C1 segment of cervical spinal cord (tissue), 14 donors: ENCODE data around the gene PDE3B.
"Not testable (repeated sequence)": the region's sequence is repeated elsewhere in the genome, so short reads cannot be mapped to it uniquely, and the experiment has no call there.

ENCODE experiments used
- DNase-seq, 14 donors: peaks; one replicate each; lab custom pipeline; 2025; lab: John Stamatoyannopoulos, UW

PDE3B gene

DNA sequence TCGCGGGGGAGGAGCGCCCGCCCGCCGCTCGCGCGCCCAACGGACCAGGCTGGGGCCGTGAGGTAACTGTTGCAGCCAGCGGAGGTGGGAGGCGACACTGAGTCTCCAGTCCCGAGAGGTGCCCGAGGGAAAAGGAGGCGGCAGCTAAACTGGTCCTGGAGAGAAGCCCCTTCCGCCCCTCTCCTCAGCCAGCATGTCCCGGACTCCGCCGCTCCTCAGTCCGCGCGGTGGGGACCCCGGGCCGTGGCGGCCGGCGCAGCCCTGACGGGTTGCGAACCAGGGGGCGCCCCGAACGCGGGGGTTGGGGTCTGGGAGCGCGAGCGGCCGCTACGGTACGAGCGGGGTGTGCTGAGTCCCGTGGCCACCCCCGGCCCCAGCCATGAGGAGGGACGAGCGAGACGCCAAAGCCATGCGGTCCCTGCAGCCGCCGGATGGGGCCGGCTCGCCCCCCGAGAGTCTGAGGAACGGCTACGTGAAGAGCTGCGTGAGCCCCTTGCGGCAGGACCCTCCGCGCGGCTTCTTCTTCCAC, at the start of gene PDE3B:
Gene PDE3B (plus strand): TSS at position 108 of the 529 bp plus-strand sequence. CDS start 272 bp downstream, at position 380.
- peak in 10 of 14 donors; percentile 32 to 75 (median 52) for DNase-seq

GRCh38 chr11:14595261-14595660, 48.3 kb upstream of the PDE3B start:
- not testable (repeated sequence) for DNase-seq

- no peak for DNase-seq
Observed at GRCh38 chr11:14607713-14608112, 35.9 kb upstream of the PDE3B start.

GRCh38 chr11:14609902-14610301, 33.7 kb upstream of the PDE3B start:
- DNase-seq, result no peak

DNA sequence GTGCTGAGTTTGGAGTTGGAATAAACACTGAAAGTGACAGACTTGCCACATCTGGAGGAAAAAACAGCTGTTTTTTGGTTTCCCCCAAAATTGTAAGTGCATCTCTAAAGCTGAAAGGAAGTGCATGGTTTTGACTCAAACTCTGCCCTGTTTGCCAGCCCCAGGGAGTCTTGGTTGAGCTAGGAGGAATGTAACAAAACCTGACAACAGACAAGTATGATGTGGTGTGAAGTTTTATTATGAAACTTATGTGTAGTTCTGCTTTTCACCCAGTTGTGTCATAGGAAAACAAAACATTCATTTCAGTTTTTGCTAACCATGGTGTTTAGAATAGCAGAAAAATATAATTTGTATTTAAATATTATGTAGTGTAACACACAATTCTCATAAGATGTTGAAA, 31.7 kb upstream of the PDE3B start:
- no peak for DNase-seq

DNA sequence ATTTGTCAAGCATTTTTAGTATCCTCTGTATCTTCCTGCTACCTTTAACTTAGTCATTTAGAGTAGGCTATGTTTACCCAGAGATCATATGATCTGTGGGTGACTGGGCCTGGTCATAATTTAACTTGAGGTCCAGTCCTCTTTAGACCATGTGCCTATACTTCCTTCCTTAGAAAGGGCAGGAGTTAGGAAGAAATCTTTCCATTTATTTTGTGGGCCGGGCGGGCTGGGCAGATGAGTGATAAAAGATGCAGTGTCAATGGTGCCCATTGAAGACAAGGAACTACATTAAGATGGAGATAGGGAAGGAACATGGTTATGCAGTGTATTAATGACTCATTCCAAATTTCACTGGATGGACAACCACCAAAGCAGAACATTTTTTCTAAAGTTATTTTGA, 30.9 kb upstream of the PDE3B start:
- DNase-seq, result no peak

DNA sequence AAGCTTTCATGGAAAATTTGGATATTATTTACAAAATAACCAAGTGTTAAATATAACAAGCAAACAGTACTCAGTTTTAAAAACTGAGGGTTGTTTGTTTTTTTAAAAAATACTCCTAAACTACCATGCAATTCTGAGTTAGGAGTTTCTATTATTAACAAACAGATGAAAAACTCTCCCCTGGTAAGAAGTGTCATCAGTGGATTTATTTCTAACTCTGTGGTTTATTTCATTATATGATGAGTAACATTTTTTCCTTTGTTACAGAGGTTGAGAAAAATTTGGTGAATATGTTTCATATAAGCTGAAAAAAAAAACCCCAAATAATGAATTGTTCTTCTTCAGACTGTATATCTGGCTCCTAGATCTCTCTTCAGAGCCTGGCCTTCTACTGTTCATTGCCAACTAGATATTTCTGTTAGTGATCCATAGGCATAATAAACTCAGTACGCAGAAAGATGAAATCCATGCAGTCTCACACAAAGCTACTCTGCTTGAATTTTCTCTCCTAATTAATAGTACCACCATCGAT, 29.4 kb upstream of the PDE3B start:
- DNase-seq, result no peak

GRCh38 chr11:14617241-14618027, 26.2 kb upstream of the PDE3B start:
- DNase-seq, result no peak

GRCh38 chr11:14618060-14618459, 25.5 kb upstream of the PDE3B start:
- no peak for DNase-seq

DNA sequence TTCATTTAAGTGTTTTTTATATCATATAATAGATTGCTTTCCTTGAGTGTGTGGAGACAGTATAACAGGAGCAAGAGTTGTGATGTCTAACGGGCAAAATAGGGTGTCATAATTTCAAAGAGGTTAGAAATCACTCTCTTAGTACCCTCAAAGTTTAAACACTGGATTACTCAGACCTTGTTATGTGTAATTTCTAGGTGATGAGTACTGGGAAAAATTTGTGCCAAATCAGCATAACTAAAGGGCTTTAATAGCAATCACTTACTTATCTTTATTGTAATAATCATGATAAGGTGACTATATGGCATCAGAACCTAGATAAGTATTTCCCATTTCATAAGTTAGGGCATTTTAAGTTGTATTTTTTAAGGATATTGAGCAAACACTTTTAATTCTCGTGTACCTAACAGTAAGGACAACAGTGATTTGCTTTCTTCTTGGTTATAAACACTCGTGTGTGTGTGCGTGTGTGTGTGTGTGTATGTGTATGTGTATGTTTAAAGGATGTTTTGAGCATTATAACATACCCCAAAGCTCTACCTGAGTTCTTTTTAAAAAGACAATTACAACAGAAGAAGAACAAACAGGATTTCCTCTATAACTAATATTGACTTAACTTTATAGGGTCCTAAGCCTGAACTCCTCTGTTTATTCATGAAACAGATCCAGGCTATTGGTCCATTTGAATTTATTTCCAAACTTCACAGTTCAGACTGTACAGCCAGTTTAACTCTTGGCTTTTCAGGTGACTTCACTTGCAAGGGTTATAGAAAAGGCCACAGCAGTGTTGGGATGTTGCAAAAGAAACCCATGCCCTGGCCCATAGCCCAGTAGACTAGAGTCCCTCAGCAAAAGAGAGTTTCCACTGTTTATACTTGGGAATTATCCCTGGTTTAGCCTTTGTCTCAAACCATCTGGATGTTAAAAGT, 23.7 kb upstream of the PDE3B start:
- DNase-seq, result no peak

DNA sequence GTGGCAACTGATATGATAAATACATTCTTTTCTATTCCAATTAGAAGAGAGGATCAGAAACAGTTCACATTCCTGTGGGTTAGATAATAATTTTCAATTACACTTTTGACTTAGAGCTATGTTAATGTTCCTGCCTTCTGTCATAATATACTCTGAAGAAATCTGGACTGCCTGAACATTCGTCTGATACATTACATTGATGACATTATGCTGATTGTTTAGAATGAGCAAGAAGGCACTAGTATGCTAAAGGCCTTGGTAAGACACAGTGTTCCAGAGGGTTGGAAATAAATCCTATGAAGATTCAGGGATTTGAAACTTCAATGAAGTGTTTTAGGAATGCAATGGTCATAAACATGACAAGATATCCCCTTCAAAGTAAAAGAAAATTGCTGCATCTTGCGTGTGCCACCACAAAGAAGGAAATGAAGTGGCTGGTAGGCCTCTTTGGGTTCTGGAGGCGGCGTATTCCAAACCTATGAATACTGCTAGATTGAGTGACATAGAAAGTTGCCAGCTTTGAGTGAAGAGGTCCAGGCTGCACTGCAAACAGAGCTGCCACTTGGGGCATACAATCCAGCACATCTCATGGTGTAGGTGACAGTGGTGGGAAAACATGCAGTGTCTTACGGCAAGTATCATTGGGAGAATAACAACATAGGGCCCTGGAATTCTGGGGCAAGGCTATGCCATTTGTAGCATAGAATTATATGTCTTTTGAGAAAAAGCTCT, 21.2 kb upstream of the PDE3B start:
- no peak for DNase-seq

- DNase-seq, result no peak
Observed at GRCh38 chr11:14623036-14623435, 20.6 kb upstream of the PDE3B start.

GRCh38 chr11:14625586-14626205, 17.9 kb upstream of the PDE3B start:
- DNase-seq, result no peak

DNA sequence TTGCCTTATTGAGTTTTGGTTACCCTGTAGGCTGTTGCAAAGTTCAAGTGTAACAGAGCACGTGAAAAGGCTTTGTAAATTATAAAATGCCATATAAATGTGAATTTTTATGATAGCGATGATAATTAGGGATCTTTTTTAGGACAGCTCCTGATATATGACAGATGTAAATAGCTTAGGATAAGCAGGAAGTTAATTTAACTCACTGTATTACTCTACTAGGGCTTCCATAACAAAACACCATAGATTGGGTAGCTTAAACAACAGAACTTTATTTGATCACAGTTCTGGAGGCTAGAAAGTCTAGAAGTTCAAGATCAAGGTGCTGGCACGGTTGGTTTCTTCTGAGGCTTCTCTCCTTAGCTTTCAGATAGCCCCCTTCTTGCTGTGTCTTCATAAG, 17.0 kb upstream of the PDE3B start:
- no peak for DNase-seq

- not testable (repeated sequence) for DNase-seq
Observed at GRCh38 chr11:14633506-14634224, 9.9 kb upstream of the PDE3B start.

GRCh38 chr11:14634813-14635212, 8.8 kb upstream of the PDE3B start:
- no peak for DNase-seq

GRCh38 chr11:14635546-14635945, 8.1 kb upstream of the PDE3B start:
- DNase-seq, result no peak

DNA sequence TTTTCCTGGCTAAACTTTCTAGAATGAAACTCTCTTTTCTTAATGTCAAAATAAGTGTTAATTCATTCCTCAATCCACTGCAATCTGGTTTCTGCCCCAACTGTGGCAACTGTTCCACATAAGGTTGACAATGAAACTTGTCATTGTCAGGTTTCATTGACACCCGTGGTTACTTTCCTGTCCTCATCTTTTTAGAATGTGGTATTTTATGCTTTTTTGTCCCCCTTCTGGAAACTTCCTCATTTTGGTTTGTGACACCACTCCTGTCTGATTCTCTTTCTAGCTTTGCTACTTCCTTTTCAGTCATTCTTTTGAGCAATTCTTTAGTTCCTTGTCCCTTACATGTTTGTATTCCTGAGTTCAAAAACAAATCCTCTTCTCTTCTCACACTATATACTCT, 7.5 kb upstream of the PDE3B start:
- DNase-seq, result no peak

GRCh38 chr11:14637868-14638409, 5.7 kb upstream of the PDE3B start:
- no peak for DNase-seq

DNA sequence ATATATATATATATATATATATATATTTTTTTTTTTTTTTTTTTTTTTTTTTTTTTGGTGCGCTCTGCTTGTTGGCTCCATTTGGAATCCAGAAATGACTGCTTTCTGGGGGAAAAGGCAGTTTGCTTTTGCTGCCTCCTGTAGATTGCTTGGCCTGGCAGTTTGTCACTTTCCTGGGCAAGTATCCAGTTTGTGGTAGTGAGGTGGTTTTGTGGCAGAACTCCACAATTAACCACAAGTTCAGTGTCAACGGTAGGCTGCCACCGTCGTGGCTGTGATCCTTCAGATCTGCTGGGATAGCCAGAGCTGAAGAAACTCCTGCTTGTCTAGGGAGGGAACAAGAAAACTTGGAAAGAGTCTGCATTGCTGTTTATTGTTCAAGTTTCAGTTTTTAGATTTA, 5.0 kb upstream of the PDE3B start:
- peak in 1 of 14 donors; percentile 54 for DNase-seq
